Measurements from ENCODE around the gene ARMS2.

GRCh38 chr10:122407375-122408125 lies 46.9 kb upstream of the ARMS2 start:
- TF ChIP-seq CTCF (conservative IDR thresholded peaks at IDR 0.05; ENCODE audit: low read length) (no peak), EZH2phosphoT487 (IDR thresholded peaks at IDR 0.05; ENCODE audit: borderline replicate concordance) (no peak)
